Endothelial cell (in vitro differentiated cells): ENCODE measurements around the gene IL1RL2. TPM values are rescaled to one million over a fixed set of nuclear protein-coding genes. Genes with fewer than 3 reads are reported as not detected.

Source experiments
- DNase-seq: peaks from one replicate; pipeline ENCODE4 v3.0.0; 2021; ENCODE audit warnings: low spot score
- H3K27ac Mint-ChIP-seq: one replicate; pipeline ENCODE4 v1.8.0; 2021; ENCODE audit warnings: mixed read lengths, inconsistent platforms; ENCODE audit not compliant: unreplicated experiment
- H3K27me3 Mint-ChIP-seq: one replicate; pipeline ENCODE4 v1.8.0; 2021; ENCODE audit warnings: mild to moderate bottlenecking, moderate library complexity, mixed read lengths, inconsistent platforms; ENCODE audit not compliant: unreplicated experiment
- H3K36me3 Mint-ChIP-seq: one replicate; pipeline ENCODE4 v1.8.0; 2021; ENCODE audit warnings: mild to moderate bottlenecking, low read depth, mixed read lengths, inconsistent platforms; ENCODE audit not compliant: unreplicated experiment
- H3K4me1 Mint-ChIP-seq: one replicate; pipeline ENCODE4 v1.8.0; 2021; ENCODE audit warnings: mild to moderate bottlenecking, mixed read lengths, inconsistent platforms; ENCODE audit not compliant: unreplicated experiment
- H3K4me3 Mint-ChIP-seq: one replicate; pipeline ENCODE4 v1.8.0; 2021; ENCODE audit warnings: mild to moderate bottlenecking, mixed read lengths, inconsistent platforms; ENCODE audit not compliant: unreplicated experiment
- H3K9me3 Mint-ChIP-seq: one replicate; pipeline ENCODE4 v1.8.0; 2021; ENCODE audit warnings: mixed read lengths, inconsistent platforms; ENCODE audit not compliant: unreplicated experiment
- total RNA-seq: library from RNA; stranded (reverse); fragmentation: NEBNext Ultra II Directional; extraction: Animal tissue kit (Norgen Biotek cat#: 25700); gene quantifications from one replicate; pipeline ENCODE4 v1.2.1, GENCODE V29; 2021; ENCODE audit not compliant: unreplicated experiment
- TF ChIP-seq, protein P1 (sequence below): fragments of 200-600 bp; sonication (generic); IDR thresholded peaks from one replicate; pipeline ENCODE4 v1.5.0; 2021; ENCODE audit warnings: antibody characterized with exemption; ENCODE audit not compliant: unreplicated experiment

Gene IL1RL2
- total RNA-seq, 1 donor from 2014 or later, result not detected

GRCh38 chr2:102158011-102158755 is 28.6 kb upstream of the IL1RL2 start:
- Mint-ChIP-seq H3K9me3 (no peaks in the 10 kb centered on the region), H3K27ac (no peak overlapping the region), H3K4me1 (no peaks in the 10 kb centered on the region), H3K4me3 (no peak overlapping the region), H3K27me3 (peaks cover 2% of the 10 kb centered on the region), H3K36me3 (peaks cover under 1% of the 10 kb centered on the region)
- TF ChIP-seq, protein P1, sequence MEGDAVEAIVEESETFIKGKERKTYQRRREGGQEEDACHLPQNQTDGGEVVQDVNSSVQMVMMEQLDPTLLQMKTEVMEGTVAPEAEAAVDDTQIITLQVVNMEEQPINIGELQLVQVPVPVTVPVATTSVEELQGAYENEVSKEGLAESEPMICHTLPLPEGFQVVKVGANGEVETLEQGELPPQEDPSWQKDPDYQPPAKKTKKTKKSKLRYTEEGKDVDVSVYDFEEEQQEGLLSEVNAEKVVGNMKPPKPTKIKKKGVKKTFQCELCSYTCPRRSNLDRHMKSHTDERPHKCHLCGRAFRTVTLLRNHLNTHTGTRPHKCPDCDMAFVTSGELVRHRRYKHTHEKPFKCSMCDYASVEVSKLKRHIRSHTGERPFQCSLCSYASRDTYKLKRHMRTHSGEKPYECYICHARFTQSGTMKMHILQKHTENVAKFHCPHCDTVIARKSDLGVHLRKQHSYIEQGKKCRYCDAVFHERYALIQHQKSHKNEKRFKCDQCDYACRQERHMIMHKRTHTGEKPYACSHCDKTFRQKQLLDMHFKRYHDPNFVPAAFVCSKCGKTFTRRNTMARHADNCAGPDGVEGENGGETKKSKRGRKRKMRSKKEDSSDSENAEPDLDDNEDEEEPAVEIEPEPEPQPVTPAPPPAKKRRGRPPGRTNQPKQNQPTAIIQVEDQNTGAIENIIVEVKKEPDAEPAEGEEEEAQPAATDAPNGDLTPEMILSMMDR, result no peak
- DNase-seq, result no peak

DNA sequence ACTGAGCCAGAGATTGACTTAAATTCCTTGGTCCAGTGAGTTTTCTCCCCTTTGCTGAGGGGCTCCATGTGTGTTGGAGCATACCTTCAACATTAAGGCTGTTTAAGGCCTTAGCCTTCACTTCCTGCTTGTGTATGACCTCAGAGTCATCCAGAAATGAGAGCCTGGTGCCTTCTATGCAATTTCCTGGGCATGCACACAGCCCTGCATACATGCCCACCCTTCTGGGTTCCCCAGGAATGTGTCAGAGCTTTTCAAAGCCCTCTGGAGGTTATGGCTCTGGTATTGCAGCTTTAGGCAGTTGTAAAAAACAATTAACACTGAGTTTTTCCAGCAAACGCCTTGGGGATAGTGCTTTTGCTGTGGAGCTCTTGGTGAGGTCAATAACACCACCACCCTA is 27.5 kb upstream of the IL1RL2 start:
- Mint-ChIP-seq H3K36me3 (no peaks in the 10 kb centered on the region), H3K27ac (no peak overlapping the region), H3K27me3 (peaks cover 2% of the 10 kb centered on the region), H3K4me1 (no peaks in the 10 kb centered on the region), H3K9me3 (no peaks in the 10 kb centered on the region), H3K4me3 (no peak overlapping the region)
- TF ChIP-seq, protein P1, result no peak
- DNase-seq, result no peak

DNA sequence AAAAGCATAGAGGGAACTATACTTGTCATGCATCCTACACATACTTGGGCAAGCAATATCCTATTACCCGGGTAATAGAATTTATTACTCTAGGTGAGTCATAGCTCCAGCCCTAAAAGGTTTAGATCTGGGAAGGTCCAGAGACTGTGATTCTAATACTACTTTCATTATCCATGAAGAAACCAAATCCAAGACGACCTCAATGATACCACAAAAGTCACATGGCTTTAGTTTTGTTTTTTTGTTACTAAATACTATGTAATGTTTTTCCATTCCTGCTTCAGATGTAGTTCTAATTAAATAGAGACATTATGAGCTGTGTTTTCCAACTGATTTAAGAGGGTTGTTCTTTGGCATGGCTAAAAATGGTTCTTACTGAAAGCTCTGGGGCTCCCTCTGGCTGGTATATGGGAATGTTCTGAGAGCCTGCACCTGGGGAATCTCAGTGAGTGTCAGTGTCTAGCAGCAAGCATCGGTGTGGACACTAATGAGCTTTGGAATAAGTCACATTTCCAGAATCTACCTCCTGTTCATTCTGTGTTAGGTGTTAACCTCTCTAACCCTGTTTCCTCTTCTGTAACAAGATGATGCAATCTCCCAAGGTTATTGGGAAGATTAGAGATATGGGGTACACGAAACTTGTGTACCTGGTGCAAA is 20.5 kb upstream of the IL1RL2 start:
- TF ChIP-seq, protein P1, result no peak
- DNase-seq, result no peak
- no peaks in the 10 kb centered on the region for H3K27me3 Mint-ChIP-seq
- no peak overlapping the region for H3K27ac Mint-ChIP-seq
- no peaks in the 10 kb centered on the region for H3K9me3 Mint-ChIP-seq
- no peaks in the 10 kb centered on the region for H3K4me1 Mint-ChIP-seq
- no peaks in the 10 kb centered on the region for H3K36me3 Mint-ChIP-seq
- H3K4me3 Mint-ChIP-seq, result no peak overlapping the region

GRCh38 chr2:102168026-102168771 is 18.6 kb upstream of the IL1RL2 start:
- Mint-ChIP-seq H3K4me3 (no peak overlapping the region), H3K36me3 (no peaks in the 10 kb centered on the region), H3K27me3 (no peaks in the 10 kb centered on the region), H3K9me3 (no peaks in the 10 kb centered on the region), H3K4me1 (peaks cover 2% of the 10 kb centered on the region), H3K27ac (no peak overlapping the region)
- no peak for DNase-seq
- TF ChIP-seq, protein P1, result no peak
